B cell (primary cell): Measurements from ENCODE around the gene SLC49A3. TPM values are rescaled to one million over a fixed set of nuclear protein-coding genes. Genes with fewer than 3 reads are reported as not detected.

ENCODE experiments used
- ATAC-seq: fragments of 200-7000 bp; cut with Tn5 transposase; one replicate; pipeline ENCODE4 v1.10.0; 2021; ENCODE audit warnings: low read depth, mild to moderate bottlenecking, moderate number of reproducible peaks, moderate library complexity
- CTCF ChIA-PET: fragments of 350-600 bp; sonication (Branson Sonifier 250); formaldehyde crosslinking; loops from one replicate; lab custom pipeline; 2021; ENCODE audit warnings: antibody characterized with exemption, inconsistent platforms; lab: Charles Lee
- POLR2A ChIA-PET: fragments of 350-600 bp; sonication (Branson Sonifier 250); formaldehyde crosslinking; loops from one replicate; lab custom pipeline; 2021; ENCODE audit warnings: antibody characterized with exemption; lab: Charles Lee
- DNase-seq: peaks from one replicate; pipeline ENCODE4 v3.0.0; 2013
- H2AFZ ChIP-seq: 2 replicates; pipeline ENCODE4 v1.6.1; 2012; ENCODE audit warnings: mild to moderate bottlenecking, low read depth, low read length; ENCODE audit not compliant: insufficient read depth, poor library complexity, severe bottlenecking
- H3K27ac ChIP-seq, 2 donors: 1 replicate in 1 of 2; 2 replicates in 1 of 2; pipeline ENCODE4 v1.5.1; 2012 to 2013; ENCODE audit warnings: low read length in 2 of 2, mild to moderate bottlenecking in 2 of 2, moderate library complexity in 1 of 2
- H3K27me3 ChIP-seq, 4 experiments: fragments of 200-600 bp in 1 of 4; sonication (generic) in 1 of 4; replicated peaks in 1 of 4; 1 replicate in 2 of 4; 2 replicates in 2 of 4; pipeline versions ENCODE4 v1.6.1 to v1.7.0; 2013 to 2016; ENCODE audit warnings: low read length in 3 of 4, mild to moderate bottlenecking in 2 of 4, mixed read lengths in 1 of 4, moderate library complexity in 1 of 4; ENCODE audit not compliant: insufficient read depth in 4 of 4, control insufficient read depth in 3 of 4; ENCODE audit errors: control extremely low read depth in 1 of 4
- H3K36me3 ChIP-seq, 2 experiments: replicated peaks in 1 of 2; 1 replicate in 1 of 2; 2 replicates in 1 of 2; pipeline versions ENCODE4 v1.6.1 to v1.7.1; 2013; ENCODE audit warnings: low read length in 1 of 2; ENCODE audit not compliant: insufficient read depth in 2 of 2, control insufficient read depth in 1 of 2; ENCODE audit errors: control extremely low read depth in 1 of 2, extremely low read depth in 1 of 2
- H3K4me1 ChIP-seq, 2 donors: fragments of 200-600 bp in 1 of 2; sonication (generic) in 1 of 2; 1 replicate in 1 of 2; 2 replicates in 1 of 2; pipeline versions ENCODE4 v1.5.1 to v1.6.1; 2013 to 2017; ENCODE audit warnings: low read length in 2 of 2; ENCODE audit not compliant: control insufficient read depth in 2 of 2, insufficient read depth in 2 of 2
- H3K4me2 ChIP-seq: replicated peaks from 2 replicates; pipeline ENCODE3; 2012; ENCODE audit warnings: mild to moderate bottlenecking, low read depth, low read length; ENCODE audit not compliant: poor library complexity, severe bottlenecking
- H3K4me3 ChIP-seq, 5 experiments: fragments of 200-600 bp in 1 of 5; sonication (generic) in 1 of 5; 1 replicate in 3 of 5; 2 replicates in 2 of 5; pipeline versions ENCODE4 v1.5.1 to v1.7.0; 2011 to 2016; ENCODE audit warnings: low read length in 4 of 5, mild to moderate bottlenecking in 4 of 5, low read depth in 2 of 5, control low read depth in 1 of 5, moderate library complexity in 1 of 5; ENCODE audit not compliant: insufficient read depth in 1 of 5; ENCODE audit errors: control extremely low read depth in 1 of 5, extremely low read depth in 1 of 5
- H3K79me2 ChIP-seq: fragments of 200-600 bp; sonication (generic); one replicate; pipeline ENCODE4 v1.6.0; 2016; ENCODE audit warnings: low read length; ENCODE audit not compliant: control insufficient read depth, insufficient read depth
- H3K9ac ChIP-seq: fragments of 200-600 bp; sonication (generic); 2 replicates; pipeline ENCODE4 v1.6.1; 2017; ENCODE audit warnings: mild to moderate bottlenecking, low read length, moderate library complexity
- H3K9me3 ChIP-seq, 3 donors: one replicate each; pipeline versions ENCODE4 v1.6.1 to v1.7.1; 2013; ENCODE audit warnings: low read length in 2 of 3; ENCODE audit not compliant: control insufficient read depth in 2 of 3, insufficient read depth in 1 of 3; ENCODE audit errors: control extremely low read depth in 1 of 3
- H4K20me1 ChIP-seq: 2 replicates; pipeline ENCODE4 v1.6.0; 2012; ENCODE audit warnings: mild to moderate bottlenecking, low read length; ENCODE audit not compliant: insufficient read depth, control insufficient read depth, poor library complexity, severe bottlenecking
- H3K27ac Mint-ChIP-seq: one replicate; pipeline ENCODE4 v1.8.0; 2021; ENCODE audit warnings: mixed read lengths
- H3K27me3 Mint-ChIP-seq: one replicate; pipeline ENCODE4 v1.8.0; 2021; ENCODE audit warnings: mixed read lengths
- H3K4me1 Mint-ChIP-seq: one replicate; pipeline ENCODE4 v1.8.0; 2021; ENCODE audit warnings: mixed read lengths
- H3K4me3 Mint-ChIP-seq: one replicate; pipeline ENCODE4 v1.8.0; 2021; ENCODE audit warnings: mixed read lengths
- H3K9me3 Mint-ChIP-seq: one replicate; pipeline ENCODE4 v1.8.0; 2022; ENCODE audit warnings: mixed read lengths; ENCODE audit not compliant: insufficient read depth
- EZH2 ChIP-seq: IDR thresholded peaks from 2 replicates; pipeline ENCODE4 v1.6.1; 2012; ENCODE audit warnings: borderline replicate concordance, low read depth, mild to moderate bottlenecking, moderate library complexity, low read length; ENCODE audit not compliant: insufficient read depth, poor library complexity, severe bottlenecking
- WGBS: methylation state at CpG from one replicate; pipeline ENCODE4 v1.1.5; 2013; ENCODE audit warnings: missing lambda C conversion rate; ENCODE audit not compliant: insufficient coverage; 5-methylcytosine and 5-hydroxymethylcytosine counted together
- intact Hi-C: fragments of 100-400 bp; cut with micrococcal nuclease; formaldehyde crosslinking; loops from one replicate; pipeline ENCODE4 v1.10.0; 2022
- polyA plus RNA-seq: library from polyadenylated mRNA; depleted of rRNA; stranded (reverse); fragments of >200 nt; gene quantifications from 2 replicates; pipeline ENCODE4 v1.2.3, GENCODE V29; 2012
- total RNA-seq, 2 donors: library from RNA; stranded (reverse); fragments of 120-200 nt in 1 of 2; gene quantifications; 1 replicate in 1 of 2; 2 replicates in 1 of 2; pipeline versions ENCODE4 v1.2.3 to v1.2.4, GENCODE V29; 2013 to 2022
- TF ChIP-seq, protein P1 (sequence below): fragments of 200-600 bp; IDR thresholded peaks from one replicate; pipeline ENCODE4 v1.8.0; 2022; ENCODE audit warnings: antibody characterized with exemption, mild to moderate bottlenecking

Gene SLC49A3
- total and polyA plus RNA-seq, 2 donors (not counting 1 experiment from before 2014, with no cell fraction given), result 2.0 to 4.3 TPM

DNA sequence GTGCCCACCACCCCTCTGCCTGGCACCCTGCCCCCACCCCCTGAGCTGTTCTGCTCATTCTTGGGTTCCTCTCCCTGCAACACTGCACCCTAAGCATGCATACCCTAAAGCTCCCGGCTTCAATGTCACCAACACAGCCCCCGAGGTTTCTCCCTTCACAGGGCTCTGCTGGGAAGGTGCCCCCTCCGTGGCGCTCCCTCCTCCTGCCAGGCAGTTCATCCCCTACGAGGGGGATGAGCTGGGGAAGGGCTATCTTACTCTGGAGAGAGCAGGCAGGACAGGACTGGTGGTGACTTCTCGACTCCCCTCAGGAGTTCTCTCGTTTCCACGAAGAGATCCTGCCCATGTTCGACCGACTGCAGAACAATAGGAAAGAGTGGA, 21.4 kb downstream of the SLC49A3 start:
- Histone ChIP-seq H3K4me1 (peaks cover 9 to 17% of the 10 kb centered on the region in 2 donors), H3K27ac (no peak overlapping the region), H3K4me3 (no peak overlapping the region), H2AFZ (no peak overlapping the region), H4K20me1 (no peaks in the 10 kb centered on the region), H3K9ac (no peak overlapping the region), H3K27me3 (no peaks in the 10 kb centered on the region), H3K9me3 (no peaks in the 10 kb centered on the region), H3K79me2 (peaks cover 9% of the 10 kb centered on the region), H3K4me2 (no peak overlapping the region), H3K36me3 (peaks cover 0 to 17% of the 10 kb centered on the region in 2 experiments)
- DNase-seq (no peak), ATAC-seq (no peak)
- no peaks in the 10 kb centered on the region for H3K27me3 Mint-ChIP-seq
- no peak overlapping the region for H3K27ac Mint-ChIP-seq
- no peak for TF ChIP-seq EZH2
- TF ChIP-seq, protein P1, sequence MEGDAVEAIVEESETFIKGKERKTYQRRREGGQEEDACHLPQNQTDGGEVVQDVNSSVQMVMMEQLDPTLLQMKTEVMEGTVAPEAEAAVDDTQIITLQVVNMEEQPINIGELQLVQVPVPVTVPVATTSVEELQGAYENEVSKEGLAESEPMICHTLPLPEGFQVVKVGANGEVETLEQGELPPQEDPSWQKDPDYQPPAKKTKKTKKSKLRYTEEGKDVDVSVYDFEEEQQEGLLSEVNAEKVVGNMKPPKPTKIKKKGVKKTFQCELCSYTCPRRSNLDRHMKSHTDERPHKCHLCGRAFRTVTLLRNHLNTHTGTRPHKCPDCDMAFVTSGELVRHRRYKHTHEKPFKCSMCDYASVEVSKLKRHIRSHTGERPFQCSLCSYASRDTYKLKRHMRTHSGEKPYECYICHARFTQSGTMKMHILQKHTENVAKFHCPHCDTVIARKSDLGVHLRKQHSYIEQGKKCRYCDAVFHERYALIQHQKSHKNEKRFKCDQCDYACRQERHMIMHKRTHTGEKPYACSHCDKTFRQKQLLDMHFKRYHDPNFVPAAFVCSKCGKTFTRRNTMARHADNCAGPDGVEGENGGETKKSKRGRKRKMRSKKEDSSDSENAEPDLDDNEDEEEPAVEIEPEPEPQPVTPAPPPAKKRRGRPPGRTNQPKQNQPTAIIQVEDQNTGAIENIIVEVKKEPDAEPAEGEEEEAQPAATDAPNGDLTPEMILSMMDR, result no peak
- CTCF ChIA-PET, result no interaction called here
- H3K4me3 Mint-ChIP-seq, result no peak overlapping the region
- POLR2A ChIA-PET, result no interaction called here
- H3K4me1 Mint-ChIP-seq, result peaks cover 11% of the 10 kb centered on the region
- intact Hi-C loops, result no loop called here
- WGBS, result 87% methylated on average over 6 of the region's 10 CpGs
- no peaks in the 10 kb centered on the region for H3K9me3 Mint-ChIP-seq

DNA sequence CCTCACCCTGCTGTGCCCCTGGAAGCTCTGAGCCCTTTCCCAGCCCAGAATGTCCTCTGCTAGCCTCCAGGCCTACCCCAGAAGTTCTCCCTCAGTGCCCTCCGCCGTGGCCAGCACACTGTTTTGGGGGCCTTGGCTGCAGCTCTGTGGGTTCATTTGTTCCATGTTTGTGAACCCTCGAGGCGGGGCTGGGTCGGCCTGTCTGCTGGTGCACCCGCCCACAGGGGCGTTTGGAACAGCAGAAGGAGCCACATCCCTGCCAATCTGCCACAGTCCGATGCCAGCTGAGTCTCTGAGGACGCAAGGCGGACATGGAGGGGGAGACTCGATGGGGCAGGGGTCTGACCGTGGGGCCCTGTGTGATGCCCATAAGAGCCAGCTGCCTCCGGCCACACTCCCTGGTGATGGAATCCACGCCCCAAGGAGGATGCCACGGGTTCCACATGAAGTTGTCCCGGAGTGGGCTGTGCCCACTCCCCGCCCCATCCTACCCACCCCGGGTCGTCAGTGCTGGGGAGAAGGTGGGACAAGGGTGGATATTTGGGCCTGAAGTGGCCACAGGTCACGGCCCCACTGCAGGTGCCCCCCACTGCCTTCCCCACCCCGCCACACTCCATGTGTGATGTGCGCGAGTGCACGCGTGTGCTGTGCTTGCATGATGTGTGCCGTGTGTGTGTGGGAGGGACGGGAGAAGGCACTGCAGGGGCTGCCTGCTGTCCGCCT, 22.0 kb downstream of the SLC49A3 start:
- CTCF ChIA-PET, result no interaction called here
- ATAC-seq (no peak), DNase-seq (no peak)
- H3K4me1 Mint-ChIP-seq, result peaks cover 11% of the 10 kb centered on the region
- no peak overlapping the region for H3K27ac Mint-ChIP-seq
- peaks cover 9% of the 10 kb centered on the region for H3K79me2 ChIP-seq
- H3K9me3 ChIP-seq, result peaks cover 0 to under 1% (median 0%) of the 10 kb centered on the region in 3 donors
- H3K4me1 ChIP-seq, result peaks cover 9 to 17% of the 10 kb centered on the region in 2 donors
- no peaks in the 10 kb centered on the region for H3K27me3 Mint-ChIP-seq
- H3K4me2 ChIP-seq, result no peak overlapping the region
- 95% methylated on average over 15 of the region's 28 CpGs for WGBS
- no peaks in the 10 kb centered on the region for H3K27me3 ChIP-seq
- H3K4me3 Mint-ChIP-seq, result no peak overlapping the region
- no peaks in the 10 kb centered on the region for H4K20me1 ChIP-seq
- H3K36me3 ChIP-seq, result peaks cover 0 to 11% of the 10 kb centered on the region in 2 experiments
- H3K4me3 ChIP-seq, result no peak overlapping the region
- H3K9me3 Mint-ChIP-seq, result no peaks in the 10 kb centered on the region
- no peak for TF ChIP-seq EZH2
- TF ChIP-seq, protein P1, result no peak
- no peak overlapping the region for H2AFZ ChIP-seq
- H3K9ac ChIP-seq, result no peak overlapping the region
- POLR2A ChIA-PET, result no interaction called here
- no peak overlapping the region for H3K27ac ChIP-seq
- intact Hi-C loops, result no loop called here
